ENCODE results near the gene PDCD6IP. TPM values are rescaled to one million over a fixed set of nuclear protein-coding genes. Genes with fewer than 3 reads are reported as not detected.

Gene PDCD6IP
- total RNA-seq, 2 donors from 2014 or later = 166 to 185 TPM

DNA sequence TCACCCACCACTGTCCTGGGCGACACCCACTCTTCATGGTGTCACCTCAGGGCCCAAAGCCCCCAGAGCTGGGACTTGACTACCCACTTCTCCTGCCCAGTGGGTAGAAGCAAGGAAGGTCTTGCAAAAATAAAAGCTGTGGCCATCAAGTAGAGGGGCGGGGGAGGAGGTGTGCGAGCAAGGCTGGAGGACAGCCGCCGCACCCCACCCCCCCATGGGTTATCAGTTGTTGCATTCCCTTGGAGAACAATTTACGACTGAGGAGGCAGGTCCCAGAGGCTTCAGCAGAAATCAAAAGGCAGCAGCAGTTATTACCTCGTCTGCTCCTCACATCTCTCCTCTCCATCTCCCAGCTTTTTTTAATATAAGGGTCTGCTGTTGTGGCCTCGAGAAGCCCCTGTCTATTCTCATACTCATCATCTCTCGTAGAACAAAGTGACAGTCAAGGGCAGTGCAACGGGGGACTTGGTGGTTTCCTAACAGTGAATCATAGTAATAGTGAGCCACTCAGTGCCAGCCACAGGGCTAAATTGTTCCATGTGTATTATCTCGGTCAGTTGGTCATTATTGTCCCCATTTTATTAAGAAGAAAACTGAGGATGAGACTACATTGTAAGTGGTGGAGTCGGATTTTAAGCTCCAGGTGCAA is 116.4 kb downstream of the PDCD6IP start:
- Mint-ChIP-seq H3K4me3 (no peak overlapping the region), H3K27ac (no peak overlapping the region)
- no peak for ATAC-seq (replicated peaks in 1 of 2)

DNA sequence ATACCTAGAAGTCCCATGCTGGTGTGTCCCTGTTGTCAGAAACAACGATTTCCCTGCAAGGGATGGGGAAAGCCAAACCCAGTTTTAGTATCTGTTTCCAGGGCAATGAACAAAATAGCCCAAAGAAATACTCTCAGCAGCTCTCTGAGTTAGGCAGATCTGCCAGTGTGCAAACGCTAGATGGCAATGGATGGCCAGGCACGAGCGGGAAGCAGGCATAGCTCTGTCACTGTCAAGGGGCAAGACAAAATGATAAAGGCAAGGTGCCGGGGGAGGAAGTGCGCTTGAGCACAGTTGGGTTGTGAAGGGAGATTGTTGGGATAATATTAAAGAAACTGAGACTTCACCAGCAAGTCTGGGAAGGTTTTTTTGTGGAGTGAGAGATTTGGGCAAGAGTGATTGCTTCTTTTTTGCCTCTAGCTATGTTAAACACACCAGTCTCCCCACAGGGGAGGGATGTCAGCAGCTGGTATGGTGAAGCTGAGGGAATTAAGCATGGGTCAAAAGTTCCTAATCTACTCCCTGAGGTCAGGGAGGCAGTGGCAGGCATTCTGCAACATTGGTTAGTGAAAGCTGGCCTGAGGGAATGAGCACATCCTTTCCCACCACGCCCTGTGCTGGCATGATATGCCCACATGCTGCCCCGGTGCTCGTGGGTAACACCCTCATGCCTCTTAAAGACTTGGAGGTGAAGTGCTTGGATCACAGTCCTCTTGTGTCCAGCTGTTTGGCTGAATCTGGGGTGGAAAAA is 117.5 kb downstream of the PDCD6IP start:
- ATAC-seq (replicated peaks in 1 of 2) (no peak), DNase-seq (peak in 1 of 2 donors; percentile 9)
- Mint-ChIP-seq H3K4me1 (ENCODE audit: low read depth) (no peaks in the 10 kb centered on the region), H3K27me3 (ENCODE audit: low read depth) (no peaks in the 10 kb centered on the region), H3K4me3 (no peak overlapping the region), H3K9me3 (no peaks in the 10 kb centered on the region), H3K36me3 (ENCODE audit: insufficient read depth in 2 of 2) (no peaks in the 10 kb centered on the region), H3K27ac (no peak overlapping the region)

More for the DNA sequence above, 116.4 kb downstream of the PDCD6IP start:
- no peaks in the 10 kb centered on the region for H3K27me3 Mint-ChIP-seq (ENCODE audit: low read depth)
- no peak for DNase-seq
- no peaks in the 10 kb centered on the region for H3K36me3 Mint-ChIP-seq (ENCODE audit: insufficient read depth in 2 of 2)
- H3K4me1 Mint-ChIP-seq (ENCODE audit: low read depth) = no peaks in the 10 kb centered on the region
- no peaks in the 10 kb centered on the region for H3K9me3 Mint-ChIP-seq

DNA sequence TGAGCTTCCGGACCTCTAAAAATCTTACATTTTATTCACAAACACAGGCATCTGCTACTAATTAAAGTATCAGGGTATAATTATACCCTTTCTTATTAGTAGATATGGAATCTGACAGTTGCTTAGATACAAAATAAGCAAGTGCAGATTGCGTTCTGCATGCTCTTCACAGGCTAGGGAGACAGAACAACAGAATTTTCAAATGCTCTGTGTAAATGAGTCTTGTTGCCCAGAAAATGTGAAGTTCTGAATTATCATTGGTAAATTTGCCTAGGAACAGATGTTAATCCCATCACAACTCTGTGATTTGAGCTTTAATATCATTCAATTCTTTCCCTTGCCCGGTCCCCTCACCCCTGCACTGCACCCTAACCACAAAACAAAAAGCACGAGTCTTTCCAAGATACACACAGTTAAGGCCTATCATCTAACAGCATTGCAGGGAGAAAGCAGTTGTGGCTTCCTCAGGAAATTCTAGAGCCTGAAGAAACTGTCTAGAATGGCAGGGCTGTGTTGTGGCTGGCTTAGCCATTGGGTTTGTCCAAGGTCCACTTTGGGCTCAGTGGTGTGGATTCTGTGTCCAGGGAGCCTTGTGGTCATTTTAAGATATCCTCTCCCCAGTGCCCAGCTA is 119.8 kb downstream of the PDCD6IP start:
- Mint-ChIP-seq H3K4me1 (ENCODE audit: low read depth) (no peaks in the 10 kb centered on the region), H3K9me3 (no peaks in the 10 kb centered on the region), H3K27me3 (ENCODE audit: low read depth) (no peaks in the 10 kb centered on the region), H3K36me3 (ENCODE audit: insufficient read depth in 2 of 2) (no peaks in the 10 kb centered on the region), H3K27ac (no peak overlapping the region), H3K4me3 (no peak overlapping the region)
- no peak for ATAC-seq (replicated peaks in 1 of 2)
- no peak for DNase-seq

Other genes starting within 250 kb of the PDCD6IP start
- 10 to 100 TPM; 58.5 to 68.5 TPM for gene CLASP2, start 80.4 kb upstream of the PDCD6IP start, total RNA-seq

All from activated T-cell treated with anti-CD3 and anti-CD28 coated beads, Interleukin-2, amount 50 U/mL, for 72 hours (primary cell).